AG04450 (cell line): ENCODE measurements around the gene RPL15. TPM values are rescaled to one million over a fixed set of nuclear protein-coding genes. Genes with fewer than 3 reads are reported as not detected.
"Not testable (repeated sequence)": the region's sequence is repeated elsewhere in the genome, so short reads cannot be mapped to it uniquely, and the experiment has no call there.

ENCODE experiments used
- CTCF ChIA-PET: fragments of 300-600, 350-600 bp; formaldehyde crosslinking; extraction: SDS; loops from one replicate; lab custom pipeline; 2022; ENCODE audit warnings: antibody characterized with exemption, inconsistent platforms; lab: Charles Lee
- POLR2A ChIA-PET: fragments of 350-600 bp; formaldehyde crosslinking; extraction: SDS; loops from one replicate; lab custom pipeline; 2021; ENCODE audit warnings: antibody characterized with exemption, inconsistent platforms; lab: Yijun Ruan, JAX
- DNase-seq: peaks from one replicate; pipeline ENCODE4 v3.0.0-alpha.2; 2011; ENCODE audit warnings: low read depth, low spot score
- H3K27ac ChIP-seq: one replicate; pipeline ENCODE4 v1.5.1; 2012; ENCODE audit warnings: low read depth, low read length, control low read depth
- H3K27me3 ChIP-seq: one replicate; pipeline ENCODE4 v1.6.0; 2012; ENCODE audit warnings: low read length; ENCODE audit not compliant: control insufficient read depth, insufficient read depth
- H3K4me3 ChIP-seq: 2 replicates; pipeline ENCODE4 v1.5.1; 2011; ENCODE audit warnings: mild to moderate bottlenecking, low read depth, low read length, control low read depth
- H3K9me3 ChIP-seq: 2 replicates; pipeline ENCODE4 v1.5.1; 2012; ENCODE audit warnings: low read length; ENCODE audit not compliant: control insufficient read depth, insufficient read depth
- CTCF ChIP-seq: IDR thresholded peaks from 2 replicates; pipeline ENCODE4 v1.5.1; 2011; ENCODE audit warnings: low read depth, low read length, control low read depth, inconsistent platforms
- polyA plus RNA-seq: library from polyadenylated mRNA; depleted of rRNA; stranded (reverse); fragments of >200 nt; gene quantifications from 2 replicates; pipeline ENCODE4 v1.2.3, GENCODE V29; 2011

RPL15 gene
- polyA plus RNA-seq, 1 experiment: 3,614 TPM

- peak; percentile 28; the same call in 1 of the 2 replicates for TF ChIP-seq CTCF
- ChIA-PET CTCF (interaction anchor here (0.6 to 1.2 kb wide), 5 partner anchors 12 to 458 kb away, joined by 3 to 5 read pairs (median 3); no protein-coding TSS in a partner anchor), POLR2A (interaction anchor here (1.1 kb wide), 1 partner anchor 16 kb away, joined by 14 read pairs; the partner anchor contains the start of genes NKIRAS1 and RPL15)
- Histone ChIP-seq H3K27ac (no peak overlapping the region), H3K27me3 (no peaks in the 10 kb centered on the region), H3K9me3 (0 out of 2 replicates have a peak, but pooled peaks cover 3% of the 10 kb centered on the region), H3K4me3 (no peak overlapping the region)
- DNase-seq: no peak
Observed at GRCh38 chr3:23900744-23901143, 16.2 kb upstream of the RPL15 start.

- Histone ChIP-seq H3K4me3 (no peak overlapping the region), H3K27me3 (no peaks in the 10 kb centered on the region), H3K9me3 (no peaks in the 10 kb centered on the region), H3K27ac (no peak overlapping the region)
- ChIA-PET CTCF (no interaction called here), POLR2A (no interaction called here)
- no peak for TF ChIP-seq CTCF
- DNase-seq: no peak
Observed at GRCh38 chr3:23904545-23904944, 12.4 kb upstream of the RPL15 start.

GRCh38 chr3:23909341-23909740 is 7.6 kb upstream of the RPL15 start:
- TF ChIP-seq CTCF: no peak

GRCh38 chr3:23911397-23911796 is 5.5 kb upstream of the RPL15 start:
- no peak for DNase-seq
- ChIA-PET POLR2A (no interaction called here), CTCF (interaction anchor here (1.3 kb wide), 1 partner anchor 23 kb away, joined by 4 read pairs; no protein-coding TSS in a partner anchor)
- Histone ChIP-seq H3K27me3 (no peaks in the 10 kb centered on the region), H3K4me3 (no peak overlapping the region), H3K9me3 (no peaks in the 10 kb centered on the region), H3K27ac (no peak overlapping the region)
- no peak for TF ChIP-seq CTCF

More at GRCh38 chr3:23909341-23909740, 7.6 kb upstream of the RPL15 start:
- DNase-seq: no peak
- H3K27me3 ChIP-seq: no peaks in the 10 kb centered on the region
- no peak overlapping the region for H3K4me3 ChIP-seq
- no peaks in the 10 kb centered on the region for H3K9me3 ChIP-seq
- POLR2A ChIA-PET: interaction anchor here (0.6 to 1.2 kb wide), 2 partner anchors 8 to 15 kb away, joined by 3 to 5 read pairs; partner anchors contain the start of genes NKIRAS1 and RPL15
- CTCF ChIA-PET: interaction anchor here (0.7 kb wide), 1 partner anchor 129 kb away, joined by 6 read pairs; no protein-coding TSS in a partner anchor
- no peak overlapping the region for H3K27ac ChIP-seq

- H3K9me3 ChIP-seq, H3K27ac ChIP-seq, DNase-seq, H3K4me3 ChIP-seq, H3K27me3 ChIP-seq, POLR2A ChIA-PET: not testable (repeated sequence)
- CTCF ChIA-PET: interaction anchor here (1.3 kb wide), 1 partner anchor 24 kb away, joined by 4 read pairs; no protein-coding TSS in a partner anchor
Observed at GRCh38 chr3:23912335-23912734, 4.6 kb upstream of the RPL15 start.
